HG03064 (cell line): ENCODE results near the gene MARCHF3.
"Not testable (repeated sequence)": the region's sequence is repeated elsewhere in the genome, so short reads cannot be mapped to it uniquely, and the experiment has no call there.

ENCODE experiments used
- ATAC-seq: cut with Tn5 transposase; IDR thresholded peaks from one replicate; pipeline ENCODE4 v1.9.1; 2021; ENCODE audit warnings: low read depth; ENCODE audit not compliant: unreplicated experiment

The MARCHF3 gene

DNA sequence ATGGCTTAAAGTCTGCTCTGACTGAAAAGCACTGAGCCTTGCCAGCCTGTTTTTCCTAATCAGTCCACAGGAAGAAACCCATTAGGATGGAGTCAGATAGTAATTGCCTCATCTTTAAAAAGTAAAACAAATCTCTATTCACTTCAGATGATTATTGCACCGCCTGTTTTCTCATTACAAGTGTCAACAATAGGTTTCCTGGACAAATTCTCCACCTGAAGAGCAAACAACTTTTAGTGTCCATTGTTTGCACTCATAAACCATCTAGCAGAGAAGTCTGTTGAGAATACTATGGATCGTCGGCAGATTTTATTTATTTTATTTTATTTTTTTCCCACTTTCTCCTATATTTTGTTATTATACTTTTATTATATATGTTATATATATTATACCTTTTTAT is 22.7 kb upstream of the MARCHF3 start:
- ATAC-seq: no peak

DNA sequence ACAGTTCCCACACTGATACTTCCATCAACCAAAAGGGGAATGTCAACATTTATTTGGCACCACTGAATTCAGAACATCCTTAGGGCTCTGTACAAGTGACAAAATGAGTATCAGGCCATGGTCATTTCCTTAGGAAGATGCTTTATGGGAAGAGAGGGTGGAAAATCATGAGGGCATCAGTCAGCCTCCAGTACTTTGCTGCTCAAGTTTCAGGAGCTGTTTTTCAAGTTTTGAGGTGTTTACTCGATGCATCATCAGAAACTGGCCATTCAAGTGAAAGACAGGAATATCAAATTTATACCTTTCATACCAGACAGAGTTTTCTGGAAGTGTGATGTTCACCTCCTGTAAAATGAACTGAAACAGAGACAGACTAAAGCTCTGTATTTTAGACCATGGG is 21.2 kb upstream of the MARCHF3 start:
- ATAC-seq: no peak

DNA sequence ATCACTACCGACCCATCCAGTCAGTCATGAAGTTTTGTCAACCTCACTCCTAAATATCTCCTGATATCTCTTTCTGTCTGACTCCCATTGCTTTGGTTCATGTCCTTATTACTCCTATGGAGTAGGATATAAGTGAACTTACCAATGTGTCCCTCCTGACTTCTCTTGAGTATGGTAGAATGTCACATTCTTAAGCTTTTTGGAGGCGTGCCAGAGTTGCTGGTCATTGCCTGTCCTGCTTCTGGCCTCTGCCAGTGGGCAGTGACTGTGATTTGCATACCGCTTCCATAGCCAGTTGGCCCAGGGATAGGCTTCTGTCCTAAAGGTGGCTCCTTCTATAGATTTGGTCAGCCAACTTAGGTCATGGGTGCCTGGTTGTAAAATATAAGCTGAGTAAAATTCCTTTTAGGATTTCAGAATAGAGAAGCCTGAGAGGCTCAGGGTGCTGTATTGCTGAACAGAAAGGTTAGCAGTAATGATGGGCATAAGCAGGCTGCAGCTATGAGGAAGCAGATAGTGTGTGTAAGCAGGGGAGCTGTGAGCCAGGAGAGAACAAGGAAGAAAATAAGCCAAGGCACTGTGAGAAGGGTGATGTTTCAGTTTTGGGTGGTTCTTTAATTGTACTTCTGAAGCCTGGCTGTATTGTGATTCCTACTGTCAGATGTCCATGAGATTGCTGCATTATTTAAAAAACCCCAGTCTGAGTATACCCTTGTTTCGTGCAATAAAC is 16.1 kb upstream of the MARCHF3 start:
- no peak for ATAC-seq

DNA sequence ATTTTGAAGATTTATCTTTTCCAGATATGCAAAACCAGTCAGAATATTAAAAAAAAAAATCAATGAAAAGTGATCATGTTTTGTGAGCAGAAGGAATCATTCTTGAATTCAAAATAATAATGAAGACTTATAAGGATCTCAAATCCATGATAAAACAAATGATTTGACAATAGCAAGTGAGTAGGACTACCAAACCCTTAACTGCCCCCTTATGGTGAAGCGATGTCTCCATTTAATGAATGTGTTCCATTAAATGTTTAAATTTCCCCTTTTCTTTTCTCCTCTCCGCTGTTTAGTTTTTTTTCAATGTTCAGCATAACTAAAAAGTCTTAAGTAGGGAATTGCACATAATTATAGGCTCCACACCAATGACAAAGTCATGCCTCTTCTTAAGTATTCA is 12.2 kb upstream of the MARCHF3 start:
- ATAC-seq: no peak

DNA sequence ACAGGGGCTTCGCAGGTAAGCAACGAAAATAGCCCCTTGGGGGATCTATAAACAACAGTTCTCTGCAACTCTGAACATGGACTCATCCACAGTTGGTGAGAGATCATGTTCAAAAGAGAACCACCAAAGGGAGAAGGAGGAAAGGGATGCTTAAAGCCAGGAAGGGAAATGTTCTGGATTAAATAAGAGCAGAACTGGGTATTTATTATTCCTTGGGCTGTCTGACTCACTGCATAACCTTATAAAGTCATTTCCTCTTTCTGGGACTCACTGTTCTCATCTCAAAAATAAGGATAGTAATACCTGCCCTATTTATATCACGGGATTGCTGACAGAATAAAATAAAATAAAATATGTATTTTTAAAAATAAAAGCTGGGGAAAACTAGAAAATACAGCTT is 11.2 kb upstream of the MARCHF3 start:
- no peak for ATAC-seq

DNA sequence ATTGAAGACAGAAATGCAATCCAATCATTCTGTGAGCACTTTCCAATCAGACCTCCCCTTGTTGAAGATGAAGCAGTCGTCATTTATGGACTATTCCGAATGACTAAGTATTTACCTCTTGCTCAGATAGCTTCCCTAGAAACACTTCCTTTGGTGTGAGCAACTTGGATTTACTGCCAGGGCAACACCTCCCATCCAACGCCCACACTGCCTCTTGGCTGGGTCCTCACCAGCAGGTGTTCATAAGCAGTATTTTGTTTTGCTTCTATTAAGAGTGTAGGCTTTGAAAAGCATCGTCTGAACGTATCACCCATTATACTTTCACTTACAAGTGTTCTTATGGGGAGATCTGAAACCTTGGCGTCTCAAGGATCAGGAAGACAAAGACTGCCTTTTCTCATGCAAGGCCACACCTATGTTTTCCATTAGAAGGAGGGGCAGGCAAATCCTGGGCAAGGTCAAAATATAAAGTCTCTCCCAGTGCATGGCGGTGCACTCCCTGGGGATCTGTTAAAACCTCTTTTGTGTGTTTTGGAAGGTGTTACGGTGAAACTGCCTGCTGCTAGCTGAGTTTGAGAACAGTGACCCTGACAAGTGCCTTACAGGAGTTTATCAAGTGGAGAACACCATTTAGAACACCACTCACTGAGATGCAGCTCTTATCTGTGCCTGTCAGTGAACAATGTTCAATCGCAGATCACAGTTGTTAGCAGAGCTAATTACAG is 10.6 kb upstream of the MARCHF3 start:
- no peak for ATAC-seq

DNA sequence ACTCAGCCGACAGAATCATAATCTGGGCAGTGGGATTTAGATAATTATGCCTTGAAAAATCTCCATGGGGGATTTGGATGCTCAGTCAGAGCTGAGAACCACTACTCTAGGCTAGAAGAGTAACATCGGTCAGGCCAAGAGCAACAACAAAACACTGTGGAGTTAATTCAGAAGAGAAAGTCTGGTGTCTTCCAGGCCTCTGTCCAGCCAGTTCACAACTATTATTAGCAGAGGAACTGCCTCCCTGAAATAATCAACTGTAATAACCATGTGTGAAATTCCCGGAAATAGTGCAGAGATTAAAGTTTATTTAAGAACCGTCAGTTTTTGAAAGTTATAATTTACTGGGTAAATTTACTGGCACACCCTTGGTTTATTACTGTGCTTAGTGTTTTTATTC is 8.2 kb upstream of the MARCHF3 start:
- ATAC-seq: no peak

DNA sequence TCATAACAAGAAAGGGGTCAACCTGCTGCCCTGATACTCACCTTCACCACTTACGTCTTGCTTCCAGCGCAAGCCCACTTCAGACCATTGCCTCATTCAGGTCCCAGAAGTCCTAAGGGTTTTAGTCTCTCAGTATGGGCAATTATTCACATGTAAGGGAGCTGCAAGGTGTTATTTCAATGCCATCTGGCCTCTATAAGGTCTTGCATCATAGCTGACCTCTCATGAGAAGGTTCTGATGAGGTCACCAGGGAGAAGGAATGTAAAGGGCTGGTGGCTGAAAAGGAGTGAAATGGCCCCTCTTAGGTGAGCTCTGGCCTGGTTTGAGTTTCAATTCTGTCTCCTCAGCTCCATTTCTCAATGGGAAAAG is 1.5 kb upstream of the MARCHF3 start:
- no peak for ATAC-seq

DNA sequence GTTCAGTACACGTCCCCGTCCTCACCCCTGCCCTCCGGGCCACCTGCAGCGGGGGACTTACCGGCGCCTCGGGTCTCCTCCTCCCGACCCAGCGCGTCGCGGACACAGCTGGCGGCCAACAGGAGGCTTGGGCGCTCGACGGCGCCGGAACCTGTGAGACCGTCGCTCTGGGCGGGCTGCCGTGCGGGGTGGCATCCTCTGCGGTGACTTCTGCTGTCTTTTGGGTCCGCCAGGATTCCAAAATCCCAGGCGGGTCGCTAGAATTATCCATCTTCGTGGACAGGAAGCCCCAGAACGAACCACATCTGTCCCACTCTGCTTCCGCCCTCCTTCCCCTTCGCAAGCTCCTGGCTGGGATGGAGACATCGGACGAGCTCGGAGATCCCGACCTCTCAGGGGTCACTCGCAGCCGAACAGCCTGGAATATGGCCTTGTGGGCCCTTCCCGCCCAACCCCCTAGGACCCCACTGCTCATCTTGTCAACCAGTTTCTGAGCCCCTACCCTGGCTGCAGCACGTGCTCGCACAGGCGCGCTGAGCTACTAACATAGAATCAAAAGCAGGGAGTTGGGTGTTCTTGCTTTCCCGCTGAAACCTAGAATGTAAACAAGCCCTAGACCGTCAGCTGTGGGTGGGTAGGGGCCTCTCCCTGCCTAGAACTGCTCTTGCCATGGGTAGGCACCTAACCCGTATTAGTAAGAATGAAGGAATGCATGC is 947 bp upstream of the MARCHF3 start:
- ATAC-seq: peak; percentile 12

DNA sequence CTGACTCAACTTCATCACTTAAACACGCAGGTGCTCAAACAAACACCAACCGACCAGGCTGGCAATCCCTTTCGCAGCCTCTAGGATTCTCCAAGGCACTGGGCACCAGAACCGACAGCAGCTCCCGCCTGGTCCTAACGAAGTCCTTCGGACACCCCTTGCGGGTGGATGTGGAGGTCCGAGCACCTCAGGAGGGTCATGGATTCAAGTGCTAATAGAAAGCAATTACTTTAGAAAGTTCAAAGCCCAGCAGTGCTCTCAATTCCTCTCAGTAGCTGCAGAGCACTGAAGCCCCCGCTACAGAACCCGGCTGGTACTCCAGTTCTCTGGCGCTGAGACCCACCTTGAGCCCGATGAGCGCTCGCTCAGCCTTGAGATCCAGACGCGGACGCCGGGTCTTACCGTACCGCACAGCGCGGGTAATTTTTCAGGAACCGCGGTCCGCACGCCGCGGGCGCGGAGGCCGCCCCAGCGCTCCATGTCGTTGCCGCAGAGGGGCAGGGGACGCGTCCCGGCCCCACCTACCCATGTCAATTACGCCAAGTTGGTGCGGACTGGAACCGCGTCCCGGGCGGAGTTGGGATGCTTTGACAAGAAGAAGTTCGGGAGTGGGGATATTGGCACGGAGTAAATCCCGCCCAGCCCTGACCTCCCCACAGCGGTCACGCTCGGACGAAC is 638 bp downstream of the MARCHF3 start:
- ATAC-seq: peak; percentile 18

DNA sequence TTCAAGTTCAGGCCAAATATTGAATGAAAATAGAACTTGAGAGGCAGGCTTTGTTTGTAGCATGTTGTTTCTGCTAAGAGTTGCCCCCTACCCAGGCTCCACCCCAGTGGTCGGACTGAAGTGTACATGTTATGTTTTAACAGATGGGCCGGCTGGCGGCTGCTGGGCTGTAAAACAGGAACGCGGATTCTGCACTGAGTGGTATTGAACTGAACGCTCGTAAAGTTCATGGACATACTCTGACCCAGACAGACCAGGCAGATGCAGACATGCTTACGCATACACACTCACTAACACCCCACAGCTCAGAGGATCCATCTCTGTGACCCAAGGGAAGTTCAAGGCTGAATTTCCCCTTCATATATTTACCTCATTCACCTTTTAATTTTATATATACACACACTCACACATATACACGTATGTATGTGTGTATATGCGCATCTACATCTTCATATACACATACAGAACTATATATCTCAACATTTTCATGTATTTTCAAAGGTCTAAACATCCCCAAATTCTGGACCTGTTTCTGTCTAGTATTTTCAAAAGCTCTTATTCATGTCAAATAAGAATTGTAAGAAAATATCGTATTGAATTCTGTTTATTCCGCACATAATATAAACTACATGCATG is 1.4 kb downstream of the MARCHF3 start:
- ATAC-seq: no peak

DNA sequence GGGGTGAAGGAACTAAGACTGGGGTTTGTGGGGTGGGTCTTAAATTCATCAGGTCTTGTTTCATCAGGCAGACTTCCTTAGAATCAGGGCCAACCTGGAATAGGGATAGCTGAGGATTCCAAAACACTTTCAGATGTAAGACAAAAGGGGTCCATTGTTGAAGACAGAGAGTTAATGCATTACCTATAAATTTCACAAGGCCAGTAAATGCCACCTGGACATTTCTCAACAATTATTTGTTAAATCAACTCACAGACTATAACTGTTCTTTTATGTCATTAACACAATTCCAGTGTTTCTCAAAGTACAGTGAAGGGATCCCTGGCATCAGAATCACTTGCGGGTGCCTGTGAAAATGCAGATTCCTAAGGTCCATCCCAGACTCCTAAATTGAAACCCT is 2.8 kb downstream of the MARCHF3 start:
- no peak for ATAC-seq

DNA sequence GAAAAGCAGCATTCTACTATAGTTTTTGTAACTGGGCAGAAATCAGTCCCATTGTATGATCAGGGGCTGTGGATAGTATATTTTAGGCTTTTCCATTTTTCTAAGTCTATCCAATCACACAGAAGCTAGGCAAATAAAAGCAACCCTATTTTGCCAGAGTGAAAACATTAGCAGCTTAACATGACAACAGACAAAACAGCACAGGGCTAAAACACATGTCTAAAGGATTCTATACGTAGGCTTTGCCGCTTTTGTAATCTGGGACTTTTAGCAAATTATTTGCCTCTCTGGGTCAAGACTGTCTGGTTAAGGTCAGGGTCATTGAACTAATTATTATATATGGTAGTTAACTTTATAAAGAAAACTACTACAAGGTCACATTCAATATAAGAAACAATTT is 4.2 kb downstream of the MARCHF3 start:
- ATAC-seq: no peak

DNA sequence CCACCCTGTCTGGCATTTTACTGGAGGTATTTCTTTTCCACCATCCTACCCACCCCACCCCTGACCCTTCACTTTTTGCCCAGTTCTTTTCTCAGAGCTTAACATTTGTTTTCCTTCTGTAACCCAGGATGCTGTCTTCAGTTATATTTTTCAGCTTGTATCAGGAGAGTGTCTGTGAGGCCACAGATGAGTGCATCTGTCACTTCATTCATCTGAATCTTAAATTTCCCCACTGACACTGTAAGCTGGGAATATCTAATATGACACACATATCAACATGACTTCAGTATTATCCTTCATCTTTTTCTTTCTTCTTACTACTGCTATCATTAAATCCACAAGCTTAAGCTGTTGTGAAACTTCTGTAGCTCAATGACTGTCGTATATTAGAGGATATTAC is 4.9 kb downstream of the MARCHF3 start:
- ATAC-seq: no peak

DNA sequence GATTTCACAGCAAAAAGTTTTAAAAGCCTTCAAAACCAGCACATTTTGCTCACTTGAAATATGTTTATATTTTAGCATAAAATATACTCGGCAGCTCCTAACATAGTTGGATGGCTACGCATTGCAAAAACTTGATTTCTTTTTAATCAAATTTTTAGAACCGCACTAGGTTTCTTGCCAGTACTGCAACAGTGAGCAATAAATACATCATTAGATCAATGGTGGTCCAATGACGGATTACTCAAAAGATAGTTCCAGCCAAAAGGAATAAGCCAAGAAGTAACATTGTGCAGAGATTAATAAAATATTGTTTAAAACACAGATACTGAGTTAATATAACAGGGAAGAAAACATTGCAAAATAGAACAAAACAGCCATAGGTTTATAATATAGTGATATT is 5.5 kb downstream of the MARCHF3 start:
- ATAC-seq: no peak

DNA sequence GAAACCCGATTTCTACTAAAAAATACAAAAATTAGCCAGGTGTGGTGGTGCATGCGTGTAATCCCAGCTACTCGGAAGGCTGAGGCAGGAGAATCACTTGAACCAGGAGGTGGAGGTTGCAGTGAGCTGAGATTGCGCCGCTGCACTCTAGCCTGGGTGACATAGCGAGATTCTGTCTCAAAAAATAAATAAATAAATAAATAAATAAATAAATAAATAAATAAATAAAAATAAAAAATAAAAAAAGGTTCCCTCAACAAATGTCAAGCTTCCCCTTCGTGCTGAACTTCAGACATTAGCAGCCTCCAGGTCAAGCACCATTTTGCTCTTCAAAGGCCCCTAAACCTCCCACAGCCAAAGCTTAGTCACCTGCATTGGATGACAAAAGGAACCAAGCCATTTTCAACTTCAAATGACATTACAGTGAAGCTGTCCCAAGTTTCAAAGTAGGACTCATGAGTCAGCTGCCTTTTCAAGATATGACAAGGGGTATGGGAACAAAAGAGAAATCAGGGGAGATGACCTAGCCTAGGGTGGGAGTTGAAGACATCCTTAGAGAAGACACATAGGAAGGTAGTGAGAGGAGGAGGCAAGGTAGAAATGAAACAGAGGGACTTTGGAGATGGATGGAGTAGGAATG is 6.7 kb downstream of the MARCHF3 start:
- ATAC-seq: not testable (repeated sequence)

DNA sequence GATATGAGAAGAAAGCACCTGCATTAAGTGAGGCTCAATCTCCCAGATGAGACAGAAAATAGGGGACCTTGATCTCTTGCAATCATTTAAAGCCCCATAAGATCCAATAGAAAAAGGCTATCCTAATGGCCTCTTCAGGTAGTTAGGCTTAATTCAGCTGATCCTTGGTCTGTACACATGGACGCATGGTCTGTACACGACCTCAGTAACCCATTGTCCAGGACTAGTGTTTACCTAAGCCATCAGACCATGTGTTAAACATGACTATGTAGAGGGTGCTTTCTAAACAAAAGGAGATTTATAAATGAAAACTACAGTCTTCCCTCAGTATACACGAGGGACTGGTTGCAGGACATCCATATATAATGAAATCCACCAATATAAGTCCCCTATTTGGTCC is 7.5 kb downstream of the MARCHF3 start:
- no peak for ATAC-seq

DNA sequence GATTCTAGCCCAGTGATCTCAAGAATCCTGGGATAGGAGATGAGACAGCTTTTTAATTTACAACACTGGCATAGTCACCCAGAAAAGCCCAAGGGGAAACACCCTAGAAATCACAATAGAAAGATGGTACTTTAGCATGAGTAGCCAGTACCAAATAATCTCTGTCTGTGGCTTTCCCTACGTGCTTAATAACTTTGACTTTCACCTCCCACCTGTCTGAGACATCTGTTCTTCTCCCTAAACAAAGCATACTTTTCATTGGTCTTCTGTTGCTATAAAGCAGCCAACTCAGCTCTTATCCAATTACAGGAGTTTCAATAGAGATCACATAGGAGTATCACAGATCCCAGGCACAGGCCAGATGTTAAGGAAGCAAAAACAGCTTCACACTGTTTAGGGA is 10.4 kb downstream of the MARCHF3 start:
- no peak for ATAC-seq

DNA sequence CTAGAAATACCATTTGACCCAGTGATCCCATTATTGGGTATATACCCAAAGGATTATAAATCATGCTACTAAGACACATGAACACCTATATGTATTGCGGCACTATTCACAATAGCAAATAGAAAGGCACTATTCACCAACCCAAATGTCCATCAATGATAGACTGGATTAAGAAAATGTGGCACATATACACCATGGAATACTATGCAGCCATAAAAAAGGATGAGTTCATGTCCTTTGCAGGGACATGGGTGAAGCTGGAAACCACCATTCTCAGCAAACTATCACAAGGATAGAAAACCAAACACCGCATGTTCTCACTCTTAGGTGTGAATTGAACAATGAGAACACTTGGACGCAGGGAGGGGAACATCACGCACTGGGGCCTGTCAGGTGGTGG is 13.6 kb downstream of the MARCHF3 start:
- not testable (repeated sequence) for ATAC-seq

DNA sequence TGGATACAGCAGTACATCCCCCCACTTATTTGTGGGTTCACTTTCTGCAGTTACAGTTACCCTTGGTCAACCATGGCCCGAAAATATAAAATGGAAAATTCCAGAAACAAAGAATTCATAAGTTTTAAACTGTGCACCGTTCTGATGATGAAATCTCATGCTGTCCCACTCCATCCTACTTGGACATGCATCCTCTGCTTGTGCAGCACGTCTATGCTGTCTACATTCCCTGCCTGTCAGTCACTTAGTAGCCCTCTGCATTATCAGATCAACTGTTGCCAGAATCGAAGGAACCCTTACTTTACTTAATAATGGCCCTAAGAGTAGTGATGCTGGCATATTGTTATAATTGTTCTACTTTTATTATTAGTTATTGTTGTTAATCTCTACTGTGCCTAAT is 14.6 kb downstream of the MARCHF3 start:
- ATAC-seq: no peak
